ENCODE results near the gene ELP2. TPM values are rescaled to one million over a fixed set of nuclear protein-coding genes. Genes with fewer than 3 reads are reported as not detected.

The ELP2 gene
- total and polyA plus RNA-seq, 12 donors, result 27.4 to 150 (median 67.1) TPM

DNA sequence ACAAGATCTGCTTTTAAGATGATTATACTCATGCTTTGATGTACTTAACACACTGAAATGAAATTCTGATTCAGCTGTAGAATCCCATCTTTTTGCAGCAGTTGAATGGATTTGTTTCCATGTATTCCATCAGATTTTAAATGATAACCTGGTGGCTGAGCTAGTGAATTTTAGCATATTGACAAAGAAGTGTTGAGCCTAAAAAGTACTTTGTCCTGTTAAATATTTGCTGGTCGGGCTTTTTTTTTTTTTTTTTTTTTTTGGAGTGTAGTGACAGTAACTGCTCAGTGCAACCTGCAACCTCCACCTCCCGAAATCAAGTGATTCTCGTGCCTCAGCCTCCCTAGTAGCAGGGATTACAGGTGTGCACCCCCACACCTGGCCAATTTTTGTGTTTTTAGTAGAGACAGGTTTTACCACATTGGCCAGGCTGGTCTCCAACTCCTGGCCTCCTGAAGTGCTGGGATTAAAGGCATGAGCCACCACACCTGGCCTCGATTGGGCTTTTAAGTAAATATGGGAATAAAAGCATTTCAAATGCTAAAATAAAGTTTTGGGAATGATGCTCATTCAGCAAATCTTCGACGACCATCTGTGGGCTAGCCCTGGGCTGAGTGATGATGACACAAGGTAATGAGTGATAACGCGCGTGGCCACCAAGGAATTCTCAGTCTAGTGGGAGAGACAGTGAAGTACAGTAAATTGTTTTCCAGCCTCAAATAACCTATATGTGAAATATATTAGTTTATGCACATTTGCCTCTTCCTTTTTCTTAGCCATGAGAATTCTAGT, 2.2 kb downstream of the ELP2 start:
- intact Hi-C loops (cut with DNase I), result no loop called here
- DNase-seq, result no peak
- Histone ChIP-seq H3K4me3 (no peak overlapping the region), H3K9me3 (replicated peaks in 1 of 3) (no peaks in the 10 kb centered on the region), H3K4me1 (replicated peaks in 1 of 2) (peaks cover 9 to 27% of the 10 kb centered on the region in 2 donors), H3K27me3 (no peaks in the 10 kb centered on the region), H3K27ac (no peak overlapping the region), H3K36me3 (replicated peaks in 1 of 2) (peaks cover 0 to 9% of the 10 kb centered on the region in 2 donors)
- TF ChIP-seq, protein P1, sequence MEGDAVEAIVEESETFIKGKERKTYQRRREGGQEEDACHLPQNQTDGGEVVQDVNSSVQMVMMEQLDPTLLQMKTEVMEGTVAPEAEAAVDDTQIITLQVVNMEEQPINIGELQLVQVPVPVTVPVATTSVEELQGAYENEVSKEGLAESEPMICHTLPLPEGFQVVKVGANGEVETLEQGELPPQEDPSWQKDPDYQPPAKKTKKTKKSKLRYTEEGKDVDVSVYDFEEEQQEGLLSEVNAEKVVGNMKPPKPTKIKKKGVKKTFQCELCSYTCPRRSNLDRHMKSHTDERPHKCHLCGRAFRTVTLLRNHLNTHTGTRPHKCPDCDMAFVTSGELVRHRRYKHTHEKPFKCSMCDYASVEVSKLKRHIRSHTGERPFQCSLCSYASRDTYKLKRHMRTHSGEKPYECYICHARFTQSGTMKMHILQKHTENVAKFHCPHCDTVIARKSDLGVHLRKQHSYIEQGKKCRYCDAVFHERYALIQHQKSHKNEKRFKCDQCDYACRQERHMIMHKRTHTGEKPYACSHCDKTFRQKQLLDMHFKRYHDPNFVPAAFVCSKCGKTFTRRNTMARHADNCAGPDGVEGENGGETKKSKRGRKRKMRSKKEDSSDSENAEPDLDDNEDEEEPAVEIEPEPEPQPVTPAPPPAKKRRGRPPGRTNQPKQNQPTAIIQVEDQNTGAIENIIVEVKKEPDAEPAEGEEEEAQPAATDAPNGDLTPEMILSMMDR (IDR thresholded peaks at IDR 0.05), result no peak
- TF ChIP-seq POLR2A (IDR thresholded peaks at IDR 0.05), result no peak
- 89 to 92% (median 91%) methylated on average over 9 of the region's 9 CpGs for WGBS, 4 donors

DNA sequence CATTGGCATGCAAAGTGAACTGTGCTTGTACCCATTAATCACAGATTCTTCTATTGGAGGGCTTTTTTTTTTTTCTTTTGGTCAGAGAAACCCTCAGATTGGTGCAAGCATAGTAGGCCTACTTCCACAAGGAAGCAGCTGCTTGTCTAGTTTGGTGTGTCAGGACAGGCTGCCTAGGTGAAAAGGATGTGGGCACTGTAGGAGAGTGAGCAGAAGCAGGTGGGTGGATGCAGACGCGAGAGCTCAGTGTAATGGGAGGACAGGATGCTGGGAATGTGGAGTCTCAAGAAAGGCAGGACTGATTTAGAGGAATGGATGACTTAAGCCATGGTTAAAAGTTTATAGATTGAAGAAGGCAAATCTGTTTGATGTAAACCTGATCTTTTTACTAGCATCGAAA, 3.1 kb downstream of the ELP2 start:
- Histone ChIP-seq H3K27me3 (no peaks in the 10 kb centered on the region), H3K27ac (no peak overlapping the region), H3K4me3 (no peak overlapping the region), H3K4me1 (replicated peaks in 1 of 2) (peaks cover 9 to 27% of the 10 kb centered on the region in 2 donors), H3K36me3 (replicated peaks in 1 of 2) (peaks cover 0 to 18% of the 10 kb centered on the region in 2 donors), H3K9me3 (replicated peaks in 1 of 3) (no peaks in the 10 kb centered on the region)
- TF ChIP-seq, protein P1 (IDR thresholded peaks at IDR 0.05), result no peak
- no peak for TF ChIP-seq POLR2A (IDR thresholded peaks at IDR 0.05)
- intact Hi-C loops (cut with DNase I), result no loop called here
- 80 to 90% (median 86%) methylated on average over 3 of the region's 3 CpGs for WGBS, 4 donors
- no peak for DNase-seq

DNA sequence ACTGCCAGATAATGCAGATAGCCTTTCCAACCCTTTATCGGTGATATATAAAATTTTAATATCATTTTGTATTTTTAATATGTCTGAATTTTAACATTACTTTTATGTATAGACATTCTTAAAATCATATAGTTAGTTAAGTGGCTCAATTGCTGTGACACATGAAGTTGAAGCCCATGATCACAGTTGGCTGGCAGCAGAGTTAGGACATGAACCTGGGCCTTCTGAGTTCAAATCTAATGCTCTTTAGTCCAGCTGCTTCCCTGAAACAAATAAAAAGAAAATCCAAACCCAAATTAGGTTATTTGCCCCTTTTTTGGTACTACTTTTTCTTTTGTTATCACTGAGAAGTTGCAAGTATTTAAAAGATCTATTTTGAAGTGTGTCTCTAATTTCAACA, 5.6 kb downstream of the ELP2 start:
- no peak for DNase-seq
- H3K9me3 ChIP-seq (replicated peaks in 1 of 3), result no peaks in the 10 kb centered on the region
- no peaks in the 10 kb centered on the region for H3K27me3 ChIP-seq
- intact Hi-C loops (cut with DNase I), result no loop called here
- H3K4me3 ChIP-seq, result no peak overlapping the region
- peaks cover 0 to 43% of the 10 kb centered on the region in 2 donors for H3K36me3 ChIP-seq (replicated peaks in 1 of 2)
- peaks cover 9 to 20% of the 10 kb centered on the region in 2 donors for H3K4me1 ChIP-seq (replicated peaks in 1 of 2)
- H3K27ac ChIP-seq, result no peak overlapping the region
- 87 to 98% (median 89%) methylated on average over 1 of the region's 1 CpG for WGBS, 4 donors
- TF ChIP-seq, protein P1 (IDR thresholded peaks at IDR 0.05), result no peak
- TF ChIP-seq POLR2A (IDR thresholded peaks at IDR 0.05), result no peak

DNA sequence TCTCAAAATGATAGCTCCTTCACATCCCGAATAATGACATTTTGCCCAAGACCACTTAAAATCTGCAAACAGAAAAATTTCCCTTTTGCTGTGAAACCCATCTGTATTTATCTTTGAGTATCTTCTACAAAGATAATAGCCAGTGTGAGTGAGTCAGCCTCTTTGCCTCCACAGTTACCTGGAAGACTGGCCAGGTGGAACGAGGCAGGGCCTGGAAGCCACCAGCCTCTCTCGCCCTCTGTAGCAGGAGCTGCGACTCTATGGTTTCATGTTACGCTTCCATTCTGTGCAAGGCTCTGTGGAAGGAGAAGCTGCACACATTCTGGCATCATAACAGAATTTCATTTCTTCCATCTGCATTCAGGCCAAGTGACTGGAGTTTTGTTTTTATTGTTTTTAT, 9.5 kb downstream of the ELP2 start:
- DNase-seq, result no peak
- H3K27ac ChIP-seq, result no peak overlapping the region
- H3K9me3 ChIP-seq (replicated peaks in 1 of 3), result no peaks in the 10 kb centered on the region
- no peaks in the 10 kb centered on the region for H3K4me1 ChIP-seq (replicated peaks in 1 of 2)
- intact Hi-C loops (cut with DNase I), result no loop called here
- no peak overlapping the region for H3K4me3 ChIP-seq
- H3K36me3 ChIP-seq (replicated peaks in 1 of 2), result peaks cover 0 to 76% of the 10 kb centered on the region in 2 donors
- no peak for TF ChIP-seq POLR2A (IDR thresholded peaks at IDR 0.05)
- TF ChIP-seq, protein P1 (IDR thresholded peaks at IDR 0.05), result no peak
- WGBS, 4 donors, result 92 to 95% (median 94%) methylated on average over 5 of the region's 5 CpGs
- no peaks in the 10 kb centered on the region for H3K27me3 ChIP-seq

All from adrenal gland (tissue), 12 donors.